Esophagus muscularis mucosa (tissue), 3 donors: ENCODE measurements around the gene PF4V1.

Experiments
- CTCF ChIP-seq, 3 experiments: fragments of 200-600 bp in 2 of 3; fragments of 450-650 bp in 1 of 3; sonication (generic) in 2 of 3; IDR thresholded peaks; one replicate each; pipeline ENCODE4 v1.5.1; 2017 to 2019; ENCODE audit warnings: antibody characterized with exemption in 3 of 3, mild to moderate bottlenecking in 2 of 3, moderate library complexity in 1 of 3
- POLR2A ChIP-seq: fragments of 450-650 bp; IDR thresholded peaks from one replicate; pipeline ENCODE4 v1.6.1; 2017; ENCODE audit warnings: antibody characterized with exemption, moderate library complexity, mild to moderate bottlenecking, low read depth
- POLR2AphosphoS5 ChIP-seq, 2 donors: sonication (generic); formaldehyde crosslinking; IDR thresholded peaks; one replicate each; pipeline ENCODE4 v1.6.1; 2017; ENCODE audit warnings: antibody characterized with exemption in 2 of 2

DNA sequence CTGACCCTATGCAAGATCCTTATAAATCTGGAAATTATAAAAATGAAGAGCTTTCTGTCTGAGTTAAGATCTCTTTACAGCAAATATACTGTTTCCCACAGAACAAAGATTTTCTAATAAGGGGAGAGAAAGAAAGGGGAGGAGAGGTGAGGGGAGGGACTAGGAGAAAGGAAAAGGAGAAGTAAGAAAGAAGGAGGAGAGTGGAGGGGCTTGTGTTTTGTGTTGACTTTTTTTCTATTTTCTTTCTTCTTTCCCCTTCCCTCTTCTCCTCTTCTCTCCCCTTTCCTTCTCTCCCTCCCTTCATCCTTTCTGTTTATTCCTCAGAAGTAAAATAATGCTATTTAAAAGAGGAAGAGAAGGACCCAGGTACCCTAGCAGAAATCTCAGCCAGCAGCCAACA lies 10.4 kb upstream of the PF4V1 start:
- no peak for TF ChIP-seq POLR2A
- no peak for TF ChIP-seq CTCF (IDR thresholded peaks at IDR 0.05)
- TF ChIP-seq POLR2AphosphoS5 (IDR thresholded peaks at IDR 0.05) = no peak
